IPS-15b (cell line): ENCODE results near the gene POLR2A.

ENCODE experiments used
- H3K27me3 ChIP-seq: one replicate; pipeline ENCODE4 v1.6.1; 2013; ENCODE audit warnings: low read length; ENCODE audit not compliant: control insufficient read depth, insufficient read depth
- H3K36me3 ChIP-seq: one replicate; pipeline ENCODE4 v1.6.1; 2013; ENCODE audit warnings: low read length; ENCODE audit not compliant: control insufficient read depth, insufficient read depth
- H3K4me1 ChIP-seq: one replicate; pipeline ENCODE4 v1.6.1; 2013; ENCODE audit warnings: mild to moderate bottlenecking, low read length; ENCODE audit not compliant: control insufficient read depth, insufficient read depth
- H3K4me3 ChIP-seq: one replicate; pipeline ENCODE4 v1.5.1; 2013; ENCODE audit warnings: low read depth, low read length
- H3K9ac ChIP-seq: one replicate; pipeline ENCODE4 v1.6.1; 2013; ENCODE audit warnings: low read depth, mild to moderate bottlenecking, low read length
- H3K9me3 ChIP-seq: one replicate; pipeline ENCODE4 v1.6.1; 2013; ENCODE audit warnings: mild to moderate bottlenecking, low read length; ENCODE audit not compliant: control insufficient read depth, insufficient read depth

The POLR2A gene

DNA sequence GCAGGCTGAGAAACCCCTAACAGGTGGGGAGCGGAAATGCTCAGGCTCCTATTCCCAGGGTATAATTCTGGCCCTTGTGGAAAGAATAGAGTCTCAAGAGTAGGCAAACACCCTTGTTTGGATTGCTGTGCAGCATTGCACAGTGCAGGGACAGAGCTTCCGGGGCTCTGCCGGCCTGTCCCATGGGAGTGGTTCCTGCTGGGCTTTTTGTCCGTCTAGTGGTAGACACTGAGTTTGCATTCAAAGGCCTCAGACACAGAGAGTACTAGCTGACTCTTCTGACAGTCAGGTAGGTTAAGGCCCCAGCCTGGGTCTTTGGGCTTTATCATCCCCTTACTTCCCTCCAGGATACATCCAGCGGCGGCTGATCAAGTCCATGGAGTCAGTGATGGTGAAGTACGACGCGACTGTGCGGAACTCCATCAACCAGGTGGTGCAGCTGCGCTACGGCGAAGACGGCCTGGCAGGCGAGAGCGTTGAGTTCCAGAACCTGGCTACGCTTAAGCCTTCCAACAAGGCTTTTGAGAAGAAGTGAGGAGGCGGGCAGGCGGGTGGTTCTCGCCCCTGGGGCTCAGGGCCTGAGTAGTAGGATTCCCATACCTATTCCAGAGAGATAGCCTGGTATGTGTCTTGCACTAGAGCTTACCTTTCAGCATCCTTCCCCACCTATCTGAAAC lies 18.1 kb downstream of the POLR2A start:
- H3K27me3 ChIP-seq: no peaks in the 10 kb centered on the region
- H3K4me1 ChIP-seq: no peaks in the 10 kb centered on the region
- no peaks in the 10 kb centered on the region for H3K9me3 ChIP-seq
- H3K36me3 ChIP-seq: peaks cover 70% of the 10 kb centered on the region
- no peak overlapping the region for H3K9ac ChIP-seq
- H3K4me3 ChIP-seq: no peak overlapping the region

DNA sequence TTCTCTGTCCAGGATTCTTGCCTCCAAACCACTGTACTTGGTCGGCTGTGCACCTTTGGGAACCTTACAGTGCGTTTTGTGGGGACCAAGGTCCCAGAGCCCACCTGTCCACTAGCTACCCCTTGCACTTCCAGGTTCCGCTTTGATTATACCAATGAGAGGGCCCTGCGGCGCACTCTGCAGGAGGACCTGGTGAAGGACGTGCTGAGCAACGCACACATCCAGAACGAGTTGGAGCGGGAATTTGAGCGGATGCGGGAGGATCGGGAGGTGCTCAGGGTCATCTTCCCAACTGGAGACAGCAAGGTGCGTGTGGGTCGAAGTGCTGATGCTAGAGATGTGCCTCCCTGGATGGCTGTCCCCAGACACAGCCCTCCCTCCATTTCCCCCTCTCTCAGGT lies 18.8 kb downstream of the POLR2A start:
- Histone ChIP-seq H3K27me3 (no peaks in the 10 kb centered on the region), H3K4me1 (no peaks in the 10 kb centered on the region), H3K9ac (no peak overlapping the region), H3K9me3 (no peaks in the 10 kb centered on the region), H3K36me3 (peaks cover 65% of the 10 kb centered on the region), H3K4me3 (no peak overlapping the region)

DNA sequence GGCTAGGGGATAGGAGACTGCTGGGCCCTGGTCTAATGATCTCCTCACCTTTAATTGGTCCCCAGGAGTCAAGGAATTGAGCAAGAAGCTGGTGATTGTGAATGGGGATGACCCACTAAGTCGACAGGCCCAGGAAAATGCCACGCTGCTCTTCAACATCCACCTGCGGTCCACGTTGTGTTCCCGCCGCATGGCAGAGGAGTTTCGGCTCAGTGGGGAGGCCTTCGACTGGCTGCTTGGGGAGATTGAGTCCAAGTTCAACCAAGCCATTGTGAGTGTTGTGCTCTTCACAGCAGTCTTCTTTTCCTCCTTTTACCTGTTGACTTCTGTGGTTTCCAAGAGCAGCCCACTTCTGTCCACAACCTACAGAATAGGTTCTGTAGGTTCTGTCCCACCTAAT lies 19.4 kb downstream of the POLR2A start:
- no peaks in the 10 kb centered on the region for H3K27me3 ChIP-seq
- no peak overlapping the region for H3K9ac ChIP-seq
- H3K36me3 ChIP-seq: peaks cover 64% of the 10 kb centered on the region
- no peak overlapping the region for H3K4me3 ChIP-seq
- no peaks in the 10 kb centered on the region for H3K9me3 ChIP-seq
- H3K4me1 ChIP-seq: no peaks in the 10 kb centered on the region

DNA sequence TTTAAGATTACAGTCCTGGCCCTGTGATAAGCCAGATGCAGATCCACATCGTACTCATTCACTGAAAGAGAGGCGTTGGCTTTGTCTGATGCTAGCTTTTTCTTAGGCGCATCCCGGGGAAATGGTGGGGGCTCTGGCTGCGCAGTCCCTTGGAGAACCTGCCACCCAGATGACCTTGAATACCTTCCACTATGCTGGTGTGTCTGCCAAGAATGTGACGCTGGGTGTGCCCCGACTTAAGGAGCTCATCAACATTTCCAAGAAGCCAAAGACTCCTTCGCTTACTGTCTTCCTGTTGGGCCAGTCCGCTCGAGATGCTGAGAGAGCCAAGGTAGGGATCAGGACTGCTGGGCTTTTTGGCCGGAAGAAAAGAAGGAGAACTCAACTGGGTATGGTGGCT lies 24.0 kb downstream of the POLR2A start:
- Histone ChIP-seq H3K4me3 (no peak overlapping the region), H3K36me3 (peaks cover 62% of the 10 kb centered on the region), H3K27me3 (no peaks in the 10 kb centered on the region), H3K9me3 (no peaks in the 10 kb centered on the region), H3K9ac (no peak overlapping the region), H3K4me1 (no peaks in the 10 kb centered on the region)

DNA sequence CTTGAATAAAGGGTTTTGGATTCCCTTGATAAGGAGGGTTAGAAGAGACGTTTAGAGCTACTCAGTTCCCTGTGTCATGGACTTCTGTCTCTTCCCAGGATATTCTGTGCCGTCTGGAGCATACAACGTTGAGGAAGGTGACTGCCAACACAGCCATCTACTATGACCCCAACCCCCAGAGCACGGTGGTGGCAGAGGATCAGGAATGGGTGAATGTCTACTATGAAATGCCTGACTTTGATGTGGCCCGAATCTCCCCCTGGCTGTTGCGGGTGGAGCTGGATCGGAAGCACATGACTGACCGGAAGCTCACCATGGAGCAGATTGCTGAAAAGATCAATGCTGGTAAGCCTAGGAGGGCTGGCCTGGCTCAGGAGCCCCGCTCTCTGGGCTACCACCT lies 24.7 kb downstream of the POLR2A start:
- Histone ChIP-seq H3K9me3 (no peaks in the 10 kb centered on the region), H3K4me1 (no peaks in the 10 kb centered on the region), H3K9ac (no peak overlapping the region), H3K27me3 (no peaks in the 10 kb centered on the region), H3K4me3 (no peak overlapping the region), H3K36me3 (peaks cover 61% of the 10 kb centered on the region)

DNA sequence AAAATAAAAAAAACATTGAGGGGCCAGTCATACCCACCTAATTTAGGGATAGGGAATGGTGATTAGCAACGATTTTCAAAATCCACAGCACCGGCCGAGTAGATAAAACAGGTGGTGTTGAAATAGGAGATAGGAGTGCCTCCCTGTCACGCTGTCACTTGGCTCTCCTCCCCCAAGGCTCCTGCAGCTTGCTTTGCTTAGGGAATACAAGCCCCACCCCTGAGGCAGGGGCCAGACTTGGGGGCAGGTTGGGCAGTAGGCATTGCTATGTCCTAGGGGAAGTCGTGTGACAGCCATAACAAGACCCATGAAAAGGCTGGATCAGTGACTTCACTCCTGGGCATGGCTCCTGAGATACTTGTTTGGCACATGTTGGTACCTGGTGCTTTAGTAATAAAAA lies 25.8 kb downstream of the POLR2A start:
- Histone ChIP-seq H3K36me3 (peaks cover 59% of the 10 kb centered on the region), H3K9me3 (no peaks in the 10 kb centered on the region), H3K4me1 (no peaks in the 10 kb centered on the region), H3K9ac (no peak overlapping the region), H3K4me3 (no peak overlapping the region), H3K27me3 (no peaks in the 10 kb centered on the region)

DNA sequence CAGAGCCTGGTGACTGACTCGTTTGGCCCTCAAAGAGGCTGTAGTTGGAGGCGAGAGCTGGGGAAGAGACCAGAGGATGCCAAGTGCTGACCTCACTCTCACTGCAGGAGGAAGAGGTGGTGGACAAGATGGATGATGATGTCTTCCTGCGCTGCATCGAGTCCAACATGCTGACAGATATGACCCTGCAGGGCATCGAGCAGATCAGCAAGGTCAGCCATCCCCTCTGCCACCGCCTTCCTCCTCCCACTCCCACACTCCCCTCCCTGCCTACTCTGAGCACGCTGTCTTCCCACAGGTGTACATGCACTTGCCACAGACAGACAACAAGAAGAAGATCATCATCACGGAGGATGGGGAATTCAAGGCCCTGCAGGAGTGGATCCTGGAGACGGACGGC lies 26.9 kb downstream of the POLR2A start:
- H3K9me3 ChIP-seq: no peaks in the 10 kb centered on the region
- peaks cover 59% of the 10 kb centered on the region for H3K36me3 ChIP-seq
- H3K4me1 ChIP-seq: no peaks in the 10 kb centered on the region
- no peak overlapping the region for H3K9ac ChIP-seq
- no peak overlapping the region for H3K4me3 ChIP-seq
- no peaks in the 10 kb centered on the region for H3K27me3 ChIP-seq

DNA sequence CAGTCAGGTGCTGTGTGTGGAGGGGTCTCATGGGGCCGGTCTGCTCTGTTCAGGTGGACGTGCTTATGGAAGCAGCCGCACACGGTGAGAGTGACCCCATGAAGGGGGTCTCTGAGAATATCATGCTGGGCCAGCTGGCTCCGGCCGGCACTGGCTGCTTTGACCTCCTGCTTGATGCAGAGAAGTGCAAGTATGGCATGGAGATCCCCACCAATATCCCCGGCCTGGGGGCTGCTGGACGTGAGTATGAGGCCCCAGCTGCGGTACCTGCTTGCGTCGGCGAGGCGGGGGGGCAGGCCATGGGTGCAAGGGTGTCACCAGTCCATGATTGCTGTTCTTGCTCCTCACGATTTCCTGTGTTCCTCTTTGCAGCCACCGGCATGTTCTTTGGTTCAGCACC lies 27.9 kb downstream of the POLR2A start:
- Histone ChIP-seq H3K27me3 (no peaks in the 10 kb centered on the region), H3K4me1 (no peaks in the 10 kb centered on the region), H3K9me3 (no peaks in the 10 kb centered on the region), H3K9ac (no peak overlapping the region), H3K36me3 (peaks cover 52% of the 10 kb centered on the region), H3K4me3 (no peak overlapping the region)

DNA sequence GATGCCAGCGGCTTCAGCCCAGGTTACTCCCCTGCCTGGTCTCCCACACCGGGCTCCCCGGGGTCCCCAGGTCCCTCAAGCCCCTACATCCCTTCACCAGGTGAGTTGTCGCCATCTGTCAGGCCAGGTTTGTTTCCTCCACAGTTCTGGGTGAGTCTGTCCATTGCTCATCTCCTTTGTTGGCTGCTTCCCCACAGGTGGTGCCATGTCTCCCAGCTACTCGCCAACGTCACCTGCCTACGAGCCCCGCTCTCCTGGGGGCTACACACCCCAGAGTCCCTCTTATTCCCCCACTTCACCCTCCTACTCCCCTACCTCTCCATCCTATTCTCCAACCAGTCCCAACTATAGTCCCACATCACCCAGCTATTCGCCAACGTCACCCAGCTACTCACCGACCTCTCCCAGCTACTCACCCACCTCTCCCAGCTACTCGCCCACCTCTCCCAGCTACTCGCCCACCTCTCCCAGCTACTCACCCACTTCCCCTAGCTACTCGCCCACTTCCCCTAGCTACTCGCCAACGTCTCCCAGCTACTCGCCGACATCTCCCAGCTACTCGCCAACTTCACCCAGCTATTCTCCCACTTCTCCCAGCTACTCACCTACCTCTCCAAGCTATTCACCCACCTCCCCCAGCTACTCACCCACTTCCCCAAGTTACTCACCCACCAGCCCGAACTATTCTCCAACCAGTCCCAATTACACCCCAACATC lies 28.8 kb downstream of the POLR2A start:
- no peaks in the 10 kb centered on the region for H3K27me3 ChIP-seq
- no peaks in the 10 kb centered on the region for H3K4me1 ChIP-seq
- H3K9ac ChIP-seq: no peak overlapping the region
- peaks cover 50% of the 10 kb centered on the region for H3K36me3 ChIP-seq
- H3K9me3 ChIP-seq: no peaks in the 10 kb centered on the region
- H3K4me3 ChIP-seq: no peak overlapping the region

DNA sequence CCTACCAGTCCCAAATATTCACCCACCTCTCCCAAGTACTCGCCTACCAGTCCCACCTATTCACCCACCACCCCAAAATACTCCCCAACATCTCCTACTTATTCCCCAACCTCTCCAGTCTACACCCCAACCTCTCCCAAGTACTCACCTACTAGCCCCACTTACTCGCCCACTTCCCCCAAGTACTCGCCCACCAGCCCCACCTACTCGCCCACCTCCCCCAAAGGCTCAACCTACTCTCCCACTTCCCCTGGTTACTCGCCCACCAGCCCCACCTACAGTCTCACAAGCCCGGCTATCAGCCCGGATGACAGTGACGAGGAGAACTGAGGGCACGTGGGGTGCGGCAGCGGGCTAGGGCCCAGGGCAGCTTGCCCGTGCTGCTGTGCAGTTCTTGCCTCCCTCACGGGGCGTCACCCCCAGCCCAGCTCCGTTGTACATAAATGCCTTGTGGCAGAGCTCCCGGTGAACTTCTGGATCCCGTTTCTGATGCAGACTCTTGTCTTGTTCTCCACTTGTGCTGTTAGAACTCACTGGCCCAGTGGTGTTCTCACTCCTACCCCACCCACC lies 29.8 kb downstream of the POLR2A start:
- peaks cover 44% of the 10 kb centered on the region for H3K36me3 ChIP-seq

DNA sequence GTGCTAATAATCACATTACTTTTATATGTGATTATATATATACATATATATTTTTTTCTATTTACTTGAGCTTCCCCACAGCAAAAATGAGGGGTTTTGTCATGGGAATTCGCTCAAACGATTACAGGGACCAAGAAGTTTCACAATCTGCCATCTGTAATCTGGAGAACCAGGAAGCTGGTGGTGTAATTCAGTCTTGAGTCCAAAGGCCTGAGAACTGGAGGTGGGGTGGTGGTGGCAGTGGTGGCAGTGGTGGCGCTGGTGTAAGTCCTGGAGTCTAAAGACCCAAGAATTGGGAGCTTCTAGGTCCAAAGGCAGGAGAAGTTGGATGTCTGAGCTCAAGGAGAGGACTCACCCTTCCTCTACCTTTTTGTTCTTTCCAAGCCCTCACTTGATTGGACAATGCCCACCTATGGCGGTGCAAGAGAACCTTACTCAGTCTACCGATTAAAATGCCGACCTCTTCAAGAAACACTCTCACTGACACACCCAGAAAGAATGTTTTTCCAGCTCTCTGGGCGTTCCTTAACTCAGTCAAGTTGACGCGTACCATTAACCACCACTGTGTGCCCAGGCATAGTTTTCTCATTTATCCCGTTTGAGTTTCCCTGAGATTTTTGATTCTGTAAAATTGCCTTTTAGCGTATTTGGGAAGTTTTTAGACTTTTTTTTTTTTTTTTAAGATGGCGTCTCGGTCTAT lies 31.9 kb downstream of the POLR2A start:
- peaks cover 30% of the 10 kb centered on the region for H3K36me3 ChIP-seq
- no peak overlapping the region for H3K4me3 ChIP-seq
- H3K9me3 ChIP-seq: no peaks in the 10 kb centered on the region
- no peak overlapping the region for H3K9ac ChIP-seq
- no peaks in the 10 kb centered on the region for H3K4me1 ChIP-seq
- H3K27me3 ChIP-seq: no peaks in the 10 kb centered on the region

More for the DNA sequence above, 29.8 kb downstream of the POLR2A start:
- no peaks in the 10 kb centered on the region for H3K4me1 ChIP-seq
- no peak overlapping the region for H3K4me3 ChIP-seq
- no peaks in the 10 kb centered on the region for H3K27me3 ChIP-seq
- no peaks in the 10 kb centered on the region for H3K9me3 ChIP-seq
- H3K9ac ChIP-seq: no peak overlapping the region
